MCF 10A (cell line): ENCODE measurements around the gene OTUB2. TPM values are rescaled to one million over a fixed set of nuclear protein-coding genes. Genes with fewer than 3 reads are reported as not detected.

ENCODE experiments used
- BruUV-seq: library from RNA; stranded (reverse); fragments of 400-500 nt; replicated peaks from 2 replicates; lab custom pipeline; 2021; lab: Mats Ljungman, UMichigan
- CTCF ChIA-PET: fragments of 300-600 bp; sonication (Branson Sonifier 250); formaldehyde crosslinking; extraction: SDS; loops from one replicate; lab custom pipeline; 2021; ENCODE audit warnings: antibody characterized with exemption, inconsistent platforms; lab: Yijun Ruan, JAX
- POLR2A ChIA-PET: fragments of 300-600, 350-650 bp; sonication (Branson Sonifier 250); formaldehyde crosslinking; extraction: SDS; loops from one replicate; lab custom pipeline; 2020; ENCODE audit warnings: antibody characterized with exemption, inconsistent platforms; lab: Yijun Ruan, JAX
- DNase-seq: peaks from one replicate; pipeline ENCODE4 v3.0.0-alpha.2; 2018; ENCODE audit not compliant: unreplicated experiment
- H3K27ac Mint-ChIP-seq: one replicate; pipeline ENCODE4 v1.8.0; 2022; ENCODE audit warnings: mild to moderate bottlenecking, low read depth, mixed read lengths; ENCODE audit not compliant: unreplicated experiment
- H3K27me3 Mint-ChIP-seq: one replicate; pipeline ENCODE4 v1.8.0; 2022; ENCODE audit warnings: mixed read lengths; ENCODE audit not compliant: insufficient read depth, unreplicated experiment
- H3K36me3 Mint-ChIP-seq: one replicate; pipeline ENCODE4 v1.8.0; 2022; ENCODE audit warnings: mild to moderate bottlenecking, moderate library complexity, mixed read lengths; ENCODE audit not compliant: insufficient read depth, unreplicated experiment
- H3K4me1 Mint-ChIP-seq: one replicate; pipeline ENCODE4 v1.8.0; 2022; ENCODE audit warnings: mixed read lengths; ENCODE audit not compliant: insufficient read depth, unreplicated experiment
- H3K4me3 Mint-ChIP-seq: one replicate; pipeline ENCODE4 v1.8.0; 2022; ENCODE audit warnings: mild to moderate bottlenecking, moderate library complexity, mixed read lengths; ENCODE audit not compliant: unreplicated experiment
- H3K9me3 Mint-ChIP-seq: one replicate; pipeline ENCODE4 v1.8.0; 2022; ENCODE audit warnings: mixed read lengths; ENCODE audit not compliant: unreplicated experiment
- intact Hi-C: fragments of 100-400 bp; cut with micrococcal nuclease; formaldehyde crosslinking; loops from 2 replicates; pipeline ENCODE4 v1.14.1; 2022
- total RNA-seq: library from RNA; stranded (reverse); gene quantifications from 2 replicates; pipeline ENCODE4 v1.2.3, GENCODE V29; 2022
- TF ChIP-seq, protein P1 (sequence below): fragments of 200-600 bp; IDR thresholded peaks from one replicate; pipeline ENCODE4 v1.8.0; 2022; ENCODE audit warnings: antibody characterized with exemption, mild to moderate bottlenecking; ENCODE audit not compliant: unreplicated experiment

OTUB2 gene
- total RNA-seq, 1 experiment from 2014 or later, result 1.2 TPM

DNA sequence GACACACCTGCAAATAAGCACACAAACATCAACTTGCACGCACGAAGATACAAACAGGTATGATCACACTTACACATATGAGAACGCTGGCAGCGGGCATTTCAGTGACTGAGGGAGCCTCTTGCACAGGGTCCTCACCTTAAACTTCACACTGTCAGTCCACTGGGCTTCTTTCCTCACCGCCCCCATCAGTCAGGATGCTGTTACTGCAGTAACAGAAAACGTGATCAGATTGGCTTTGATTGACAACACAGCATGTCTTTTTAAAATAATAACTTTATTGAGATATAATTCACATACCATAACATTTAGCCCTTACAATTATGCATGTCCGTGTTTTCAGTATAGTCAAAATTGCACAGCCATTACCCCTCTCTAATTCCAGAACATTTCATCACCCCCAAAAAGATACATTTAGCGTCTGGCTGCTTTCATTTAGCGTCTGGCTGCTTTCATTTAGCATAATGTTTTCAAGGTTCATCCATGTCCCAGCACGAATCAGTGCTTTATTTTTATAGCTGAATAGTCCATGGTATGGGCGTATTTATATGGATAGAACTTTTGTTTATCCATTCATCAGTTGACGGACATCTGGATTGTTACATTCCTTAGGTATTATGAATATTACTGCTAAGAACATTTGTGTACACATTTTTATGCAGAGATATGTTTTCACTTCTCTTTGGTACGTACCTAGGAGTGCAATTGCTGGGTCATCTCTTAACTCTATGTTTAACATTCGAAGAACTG is 20.6 kb upstream of the OTUB2 start:
- H3K27me3 Mint-ChIP-seq, result peaks cover 12% of the 10 kb centered on the region
- CTCF ChIA-PET, result interaction anchor here (0.7 to 4.1 kb wide), 5 partner anchors 9 to 131 kb away, joined by 3 to 18 read pairs (median 4); no protein-coding TSS in a partner anchor
- TF ChIP-seq, protein P1, sequence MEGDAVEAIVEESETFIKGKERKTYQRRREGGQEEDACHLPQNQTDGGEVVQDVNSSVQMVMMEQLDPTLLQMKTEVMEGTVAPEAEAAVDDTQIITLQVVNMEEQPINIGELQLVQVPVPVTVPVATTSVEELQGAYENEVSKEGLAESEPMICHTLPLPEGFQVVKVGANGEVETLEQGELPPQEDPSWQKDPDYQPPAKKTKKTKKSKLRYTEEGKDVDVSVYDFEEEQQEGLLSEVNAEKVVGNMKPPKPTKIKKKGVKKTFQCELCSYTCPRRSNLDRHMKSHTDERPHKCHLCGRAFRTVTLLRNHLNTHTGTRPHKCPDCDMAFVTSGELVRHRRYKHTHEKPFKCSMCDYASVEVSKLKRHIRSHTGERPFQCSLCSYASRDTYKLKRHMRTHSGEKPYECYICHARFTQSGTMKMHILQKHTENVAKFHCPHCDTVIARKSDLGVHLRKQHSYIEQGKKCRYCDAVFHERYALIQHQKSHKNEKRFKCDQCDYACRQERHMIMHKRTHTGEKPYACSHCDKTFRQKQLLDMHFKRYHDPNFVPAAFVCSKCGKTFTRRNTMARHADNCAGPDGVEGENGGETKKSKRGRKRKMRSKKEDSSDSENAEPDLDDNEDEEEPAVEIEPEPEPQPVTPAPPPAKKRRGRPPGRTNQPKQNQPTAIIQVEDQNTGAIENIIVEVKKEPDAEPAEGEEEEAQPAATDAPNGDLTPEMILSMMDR, result no peak
- H3K4me3 Mint-ChIP-seq, result no peak overlapping the region
- H3K36me3 Mint-ChIP-seq, result no peaks in the 10 kb centered on the region
- DNase-seq, result peak; percentile 22
- BruUV-seq, result no TSS peak
- H3K4me1 Mint-ChIP-seq, result peaks cover 16% of the 10 kb centered on the region
- H3K9me3 Mint-ChIP-seq, result no peaks in the 10 kb centered on the region
- intact Hi-C loops, result no loop called here
- H3K27ac Mint-ChIP-seq, result no peak overlapping the region
- POLR2A ChIA-PET, result interaction anchor here (0.7 kb wide), 1 partner anchor 97 kb away, joined by 4 read pairs; no protein-coding TSS in a partner anchor

DNA sequence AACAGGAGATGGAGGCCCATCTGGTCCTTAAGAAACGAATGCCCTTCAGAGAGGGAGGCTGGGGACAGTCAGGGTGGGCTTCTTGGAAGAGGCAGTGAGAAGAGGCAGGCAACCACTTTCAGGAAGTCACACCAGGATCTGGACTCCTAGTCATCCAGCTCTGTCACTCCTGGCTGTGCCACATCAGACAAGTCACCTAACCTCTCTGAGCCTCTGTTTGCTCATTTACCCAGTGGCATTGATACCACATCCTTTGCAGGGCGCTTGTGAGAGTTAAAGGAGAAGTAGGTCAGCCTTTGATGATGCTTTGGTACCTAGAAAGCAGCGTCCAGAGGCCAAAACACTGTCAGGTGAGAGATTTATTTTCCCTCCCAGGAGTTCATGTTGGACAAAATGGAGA is 17.9 kb upstream of the OTUB2 start:
- no peak overlapping the region for H3K4me3 Mint-ChIP-seq
- TF ChIP-seq, protein P1, result no peak
- H3K27me3 Mint-ChIP-seq, result peaks cover 8% of the 10 kb centered on the region
- ChIA-PET CTCF (no interaction called here), POLR2A (no interaction called here)
- H3K9me3 Mint-ChIP-seq, result no peaks in the 10 kb centered on the region
- peaks cover 14% of the 10 kb centered on the region for H3K4me1 Mint-ChIP-seq
- no peaks in the 10 kb centered on the region for H3K36me3 Mint-ChIP-seq
- intact Hi-C loops, result no loop called here
- no TSS peak for BruUV-seq
- DNase-seq, result no peak
- no peak overlapping the region for H3K27ac Mint-ChIP-seq

DNA sequence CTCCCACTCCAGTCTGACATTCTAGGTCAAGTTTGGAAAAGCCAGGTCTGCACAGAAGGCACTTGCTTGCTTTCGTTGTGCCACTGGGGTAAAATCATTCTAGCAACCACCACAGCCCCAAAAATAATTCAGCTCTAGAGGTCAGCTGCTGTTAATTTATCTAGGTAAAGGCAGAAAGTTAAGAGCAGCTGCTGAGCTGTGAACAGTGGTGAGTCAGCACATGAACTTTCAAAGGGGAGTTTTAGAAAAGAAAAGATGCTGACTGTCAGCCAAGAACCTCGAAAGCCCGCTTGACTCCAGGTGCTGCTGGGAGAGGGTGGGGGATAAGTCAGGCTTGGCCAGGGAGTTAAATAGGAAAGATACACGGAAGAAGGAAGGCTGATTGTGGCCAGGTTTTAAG is 16.4 kb upstream of the OTUB2 start:
- intact Hi-C loops, result no loop called here
- BruUV-seq, result no TSS peak
- ChIA-PET POLR2A (no interaction called here), CTCF (interaction anchor here (1.2 to 1.7 kb wide), 3 partner anchors 10 to 127 kb away, joined by 5 read pairs; no protein-coding TSS in a partner anchor)
- Mint-ChIP-seq H3K27ac (no peak overlapping the region), H3K27me3 (no peaks in the 10 kb centered on the region), H3K4me3 (no peak overlapping the region), H3K36me3 (no peaks in the 10 kb centered on the region), H3K9me3 (no peaks in the 10 kb centered on the region), H3K4me1 (peaks cover 14% of the 10 kb centered on the region)
- peak; percentile 61 for DNase-seq
- TF ChIP-seq, protein P1, result no peak

- no peak overlapping the region for H3K27ac Mint-ChIP-seq
- POLR2A ChIA-PET, result no interaction called here
Measured at GRCh38 chr14:94010625-94011024, 15.5 kb upstream of the OTUB2 start.

More at GRCh38 chr14:94010625-94011024, 15.5 kb upstream of the OTUB2 start:
- Mint-ChIP-seq H3K9me3 (no peaks in the 10 kb centered on the region), H3K4me1 (peaks cover 14% of the 10 kb centered on the region), H3K27me3 (no peaks in the 10 kb centered on the region), H3K36me3 (no peaks in the 10 kb centered on the region), H3K4me3 (no peak overlapping the region)
- CTCF ChIA-PET, result interaction anchor here (1.7 kb wide), 1 partner anchor 25 kb away, joined by 5 read pairs; no protein-coding TSS in a partner anchor
- TF ChIP-seq, protein P1, result no peak
- no peak for DNase-seq
- no TSS peak for BruUV-seq
- intact Hi-C loops, result no loop called here
